Adipose tissue (tissue), 3 donors: ENCODE data around the gene DPF3. TPM values are rescaled to one million over a fixed set of nuclear protein-coding genes. Genes with fewer than 3 reads are reported as not detected.

Source experiments
- H3K27ac ChIP-seq: one replicate; pipeline ENCODE4 v1.5.1; 2013; ENCODE audit warnings: low read depth, low read length
- WGBS, 3 donors: extraction: QIAGEN DNeasy Blood & Tissue Kit; methylation state at CpG; one replicate each; pipeline ENCODE4 v1.1.7; 2013; 5-methylcytosine and 5-hydroxymethylcytosine counted together
- polyA plus RNA-seq, 3 donors: library from polyadenylated mRNA; stranded (reverse); fragments of 200-250 nt; gene quantifications; one replicate each; pipeline ENCODE4 v1.2.3, GENCODE V29; 2013
- donor health status: healthy with polysubstance abuse.
- donor health status: Bipolar disorder and iron deficiency.
- donor health status: healthy.

Gene DPF3
- polyA plus RNA-seq, 3 donors = 0.37 to 0.79 (median 0.41) TPM

DNA sequence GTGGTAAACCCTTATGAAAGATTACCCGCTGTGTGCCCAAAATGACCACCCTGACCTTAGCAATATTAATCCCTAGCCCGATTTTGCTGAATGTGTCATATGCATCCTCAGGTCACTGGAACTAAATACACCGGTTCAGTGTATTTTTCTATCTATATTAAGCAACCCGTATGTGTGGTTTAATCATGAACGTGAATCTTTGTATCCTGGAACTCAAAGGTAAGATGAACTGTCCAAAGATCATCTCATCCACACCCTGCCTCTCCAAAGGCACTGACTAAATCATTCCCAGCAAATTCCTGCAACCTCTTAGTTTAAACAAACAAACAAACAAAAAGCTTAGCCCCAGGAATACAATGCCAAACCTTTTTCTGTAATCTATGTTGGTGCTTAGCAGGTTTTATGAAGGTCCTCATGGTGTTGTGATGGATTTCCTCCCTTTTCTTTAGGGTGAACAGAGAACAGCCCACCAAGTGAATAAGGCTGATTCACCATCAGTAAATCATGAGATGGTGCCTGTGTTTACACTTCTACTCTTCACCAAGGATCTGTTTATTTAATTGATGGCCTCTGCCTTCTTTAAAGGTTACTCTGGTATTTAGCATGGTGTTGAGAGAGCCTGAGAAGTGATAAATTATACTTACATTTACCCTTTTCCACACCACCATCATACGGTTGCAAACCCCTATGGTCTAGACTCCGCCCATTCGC, 298.6 kb downstream of the DPF3 start:
- 87 to 90% (median 88%) methylated on average over 8 of the region's 8 CpGs for WGBS, 3 donors
- no peak overlapping the region for H3K27ac ChIP-seq

DNA sequence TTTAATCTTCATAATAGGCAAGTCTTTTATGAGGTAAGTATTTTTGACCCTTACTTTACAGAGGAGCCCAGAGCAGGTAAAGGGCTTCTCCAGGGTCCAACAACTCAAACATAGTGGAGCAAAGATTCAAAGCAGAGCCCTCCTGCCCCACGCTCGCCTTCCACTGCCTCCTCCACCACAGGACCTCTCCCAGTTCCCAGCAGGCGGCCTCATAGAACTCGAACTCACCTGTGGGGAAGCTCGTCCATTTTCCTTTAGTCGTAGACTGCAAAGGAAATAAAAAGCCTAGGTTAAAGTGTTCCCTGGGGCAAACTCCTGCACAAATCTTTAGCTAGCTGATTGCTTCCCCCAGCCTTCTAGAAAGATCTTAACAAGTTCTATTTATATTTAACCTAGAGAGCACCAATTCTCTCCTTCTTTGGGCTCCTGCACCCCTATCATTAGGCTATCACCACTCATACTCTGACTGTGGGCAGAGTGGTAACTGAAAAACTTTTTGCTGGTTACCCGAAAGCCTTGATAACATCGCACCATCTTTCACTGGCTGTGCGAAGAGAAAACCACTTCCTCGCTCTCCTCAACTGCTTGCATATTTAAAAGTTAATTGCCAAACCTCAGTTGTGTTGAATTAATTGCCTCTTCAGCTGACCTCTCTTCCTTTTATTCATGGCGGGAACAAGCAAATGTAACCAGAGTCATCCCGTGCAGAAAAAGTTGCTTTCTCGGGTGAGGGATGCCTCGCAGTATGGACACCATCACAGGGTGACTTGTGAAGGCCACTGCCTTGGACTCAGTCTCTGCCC, 299.6 kb downstream of the DPF3 start:
- no peak overlapping the region for H3K27ac ChIP-seq
- WGBS, 3 donors = 59 to 81% (median 72%) methylated on average over 14 of the region's 14 CpGs

DNA sequence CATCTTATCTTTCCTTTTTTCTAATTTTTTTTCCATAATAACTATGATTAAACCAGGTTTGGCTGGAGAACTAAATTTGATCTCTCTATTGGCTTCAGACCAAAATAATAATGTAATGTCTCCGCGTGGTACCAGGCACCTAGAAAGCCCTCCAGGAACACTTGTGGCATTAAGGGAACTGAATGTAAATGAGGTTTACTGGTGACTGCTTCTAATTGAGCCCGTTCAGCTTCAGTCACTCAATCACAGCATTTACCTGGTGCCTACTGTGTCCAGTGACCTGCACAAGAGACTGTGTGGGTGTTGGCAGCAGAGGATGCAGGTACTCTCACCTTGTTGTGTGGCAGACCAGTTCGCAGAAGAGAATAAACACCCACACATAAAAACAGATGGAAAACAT, 302.5 kb downstream of the DPF3 start:
- WGBS, 3 donors = 76 to 86% (median 77%) methylated on average over 4 of the region's 4 CpGs
- H3K27ac ChIP-seq = no peak overlapping the region

DNA sequence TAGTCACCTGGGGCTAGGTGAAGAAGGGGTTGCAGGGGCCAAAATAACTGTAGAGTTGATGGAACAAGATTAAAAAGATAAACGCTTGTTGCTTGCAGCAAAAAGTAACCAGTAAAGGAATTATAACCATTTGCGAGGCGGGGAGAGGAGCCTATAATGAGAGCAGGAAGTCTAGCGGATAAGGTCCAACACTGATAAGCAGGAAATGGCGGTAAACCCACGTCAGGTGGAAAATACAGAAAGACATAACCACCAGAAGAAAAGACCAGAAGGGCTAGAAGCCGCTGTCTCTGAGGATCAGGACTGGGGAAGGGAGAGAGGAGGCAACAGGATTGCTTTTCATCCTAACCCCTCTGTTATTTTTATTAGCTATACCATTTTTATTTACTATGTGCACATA, 303.3 kb downstream of the DPF3 start:
- 43 to 74% (median 46%) methylated on average over 7 of the region's 7 CpGs for WGBS, 3 donors
- no peak overlapping the region for H3K27ac ChIP-seq

DNA sequence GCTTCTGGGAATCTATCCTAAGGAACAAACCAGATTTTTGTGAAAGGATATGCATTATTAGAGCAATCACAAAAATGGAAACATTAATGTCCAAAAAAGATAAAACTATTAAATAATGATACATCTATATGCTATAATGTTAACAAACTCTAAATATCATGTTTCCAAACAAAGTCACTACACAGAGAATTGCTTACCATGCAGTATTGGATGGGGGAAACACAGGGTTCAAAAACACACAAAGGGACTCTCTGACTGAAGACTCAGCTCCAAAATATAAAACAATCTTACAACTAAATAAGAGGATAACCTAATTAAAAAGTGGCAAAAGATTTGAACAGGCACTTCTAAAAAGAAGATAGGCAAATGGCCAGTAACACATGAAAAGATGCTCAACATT, 304.2 kb downstream of the DPF3 start:
- no peak overlapping the region for H3K27ac ChIP-seq

DNA sequence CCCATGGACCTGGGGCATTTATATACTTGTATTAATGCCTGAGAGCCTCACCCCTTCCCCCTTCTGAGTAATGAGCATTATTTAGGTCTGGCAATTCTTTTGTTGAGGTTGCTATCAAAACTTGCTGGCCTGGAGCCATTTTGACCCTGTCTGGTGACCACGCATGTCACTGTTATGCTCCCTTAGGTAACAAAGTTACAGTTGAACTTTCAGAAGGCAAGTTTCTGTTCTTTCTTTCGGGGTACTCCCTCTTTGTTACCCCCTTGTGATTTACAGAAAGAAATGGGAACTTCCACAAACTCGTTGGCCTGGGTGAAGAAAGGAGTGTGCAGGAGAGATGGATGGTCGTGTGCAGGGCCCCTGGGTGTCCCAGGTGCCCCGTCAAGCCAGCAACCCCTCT, 305.4 kb downstream of the DPF3 start:
- no peak overlapping the region for H3K27ac ChIP-seq
- 75 to 84% (median 84%) methylated on average over 5 of the region's 5 CpGs for WGBS, 3 donors

DNA sequence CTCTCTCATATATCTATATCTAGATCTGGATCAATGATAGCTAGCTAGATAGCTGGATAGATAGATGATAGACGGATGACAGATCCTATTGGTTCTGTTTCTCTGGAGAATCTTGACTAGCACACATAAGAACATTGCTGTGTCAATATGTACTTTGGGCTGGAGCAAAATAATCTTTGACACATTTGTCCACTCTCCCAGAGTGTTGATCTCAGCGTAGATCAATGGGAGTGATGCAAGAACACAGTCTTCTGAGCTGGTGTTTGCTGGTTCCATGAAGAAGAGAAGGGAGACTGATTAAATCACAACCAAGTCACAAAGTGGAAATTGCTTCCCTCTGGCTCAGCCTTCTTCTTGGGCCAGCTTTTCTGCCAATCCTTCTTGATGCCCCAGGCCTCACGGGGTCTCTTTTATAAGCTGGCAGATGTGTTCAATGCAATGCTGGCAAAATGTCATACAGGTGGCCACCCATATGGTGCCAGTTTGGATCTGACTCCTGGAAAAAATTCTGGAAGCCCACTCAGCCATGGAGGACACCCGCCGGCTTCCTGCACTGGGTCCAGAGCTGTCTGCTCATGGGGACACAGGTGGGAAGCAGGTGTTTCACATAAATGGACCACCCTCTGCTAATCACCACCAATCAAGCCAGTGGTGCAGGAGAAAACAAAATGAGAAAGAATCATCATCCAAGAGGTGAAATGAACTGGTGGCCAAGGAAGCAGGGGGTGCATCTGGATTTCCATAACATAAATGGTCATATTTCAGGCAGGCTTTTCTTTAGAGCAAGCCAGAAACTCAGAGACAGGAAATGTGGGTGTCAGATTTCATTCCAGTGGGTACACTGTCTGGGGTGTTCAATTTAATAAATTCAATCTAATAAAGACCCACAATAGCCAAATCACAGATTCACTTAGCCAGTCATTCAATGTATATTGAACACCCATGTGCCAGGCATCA, 310.3 kb downstream of the DPF3 start:
- whole genome bisulfite sequencing, 3 donors = 57 to 92% (median 90%) methylated on average over 5 of the region's 5 CpGs
- no peak overlapping the region for H3K27ac ChIP-seq

DNA sequence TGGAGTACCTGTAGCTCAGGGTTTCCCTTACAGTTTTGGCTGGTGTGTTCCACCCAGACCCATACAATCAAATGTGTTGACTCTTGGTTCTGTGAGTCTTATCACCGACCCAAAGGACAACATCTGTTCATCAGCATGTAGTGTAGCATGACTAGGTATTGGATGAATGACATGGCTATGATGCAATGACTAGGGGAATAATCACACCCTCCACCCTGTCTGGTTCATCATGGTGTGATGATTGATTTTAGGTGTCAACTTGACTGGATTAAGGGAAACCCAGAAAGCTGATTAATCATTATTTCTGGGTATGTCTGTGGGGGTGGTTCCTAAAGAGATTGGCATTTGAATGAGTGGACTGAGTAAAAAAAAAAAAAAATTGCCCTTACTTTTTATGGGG, 311.3 kb downstream of the DPF3 start:
- WGBS, 3 donors = 50 to 90% (median 87%) methylated on average over 1 of the region's 1 CpG
- H3K27ac ChIP-seq = no peak overlapping the region

DNA sequence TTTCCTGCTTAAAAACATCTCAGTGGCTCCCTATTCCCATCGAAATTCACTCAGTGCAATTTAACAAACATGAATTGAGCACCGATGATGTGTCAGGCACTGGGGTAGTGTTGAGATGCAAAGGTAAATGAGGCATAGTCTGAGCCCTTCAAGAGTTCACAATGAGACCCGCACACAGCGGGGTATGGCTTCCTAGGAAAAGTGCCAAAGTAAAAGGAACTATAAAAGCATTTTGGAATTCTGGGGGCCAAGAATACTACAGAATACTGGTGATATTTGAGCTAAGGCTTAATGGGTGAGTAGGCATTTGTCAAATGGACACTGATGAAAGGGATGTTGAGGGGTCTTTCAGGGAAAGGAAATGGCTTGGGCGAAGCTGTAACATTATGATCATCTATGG, 315.4 kb downstream of the DPF3 start:
- 86 to 87% (median 87%) methylated on average over 5 of the region's 5 CpGs for WGBS, 3 donors
- no peak overlapping the region for H3K27ac ChIP-seq

DNA sequence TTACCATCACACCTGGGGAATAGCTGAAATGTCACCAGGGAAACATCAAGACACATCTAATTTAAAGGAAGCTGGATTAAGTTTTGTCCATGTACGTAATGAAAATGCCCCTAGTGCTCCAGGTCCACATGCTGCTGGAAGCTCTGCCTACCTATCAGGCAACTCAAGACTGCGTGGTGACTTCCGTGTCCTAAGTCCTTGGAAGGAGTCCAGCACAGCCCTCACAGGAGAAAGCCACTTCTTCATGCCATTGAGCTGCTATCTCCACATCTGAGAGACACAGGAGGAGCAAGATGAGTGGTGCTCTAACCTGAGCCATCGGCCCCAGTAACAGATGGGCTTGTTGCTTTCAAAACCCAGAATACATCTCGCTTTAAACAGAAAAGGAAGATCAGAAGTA, 316.4 kb downstream of the DPF3 start:
- WGBS, 3 donors = 64 to 78% (median 68%) methylated on average over 5 of the region's 5 CpGs

DNA sequence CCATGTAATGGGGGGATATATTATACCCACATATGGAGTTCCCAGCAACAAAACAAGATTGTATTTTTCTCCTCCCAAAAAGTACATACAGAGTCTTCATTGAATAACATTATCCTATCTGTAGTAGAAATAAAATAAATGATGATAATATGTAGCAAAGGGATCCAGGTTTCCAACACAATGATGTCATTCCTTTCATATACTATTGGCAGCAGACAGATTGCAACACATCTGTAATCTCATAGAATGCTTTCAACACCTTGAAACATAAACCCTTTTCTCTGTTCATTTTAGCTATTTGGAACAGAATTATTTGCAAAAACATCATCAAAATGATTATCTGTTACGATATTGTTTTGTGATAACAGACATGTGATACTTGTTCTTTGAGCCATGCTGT, 317.6 kb downstream of the DPF3 start:
- no peak overlapping the region for H3K27ac ChIP-seq
- 82 to 95% (median 94%) methylated on average over 1 of the region's 1 CpG for WGBS, 3 donors

More for the DNA sequence above, 316.4 kb downstream of the DPF3 start:
- H3K27ac ChIP-seq = no peak overlapping the region

DNA sequence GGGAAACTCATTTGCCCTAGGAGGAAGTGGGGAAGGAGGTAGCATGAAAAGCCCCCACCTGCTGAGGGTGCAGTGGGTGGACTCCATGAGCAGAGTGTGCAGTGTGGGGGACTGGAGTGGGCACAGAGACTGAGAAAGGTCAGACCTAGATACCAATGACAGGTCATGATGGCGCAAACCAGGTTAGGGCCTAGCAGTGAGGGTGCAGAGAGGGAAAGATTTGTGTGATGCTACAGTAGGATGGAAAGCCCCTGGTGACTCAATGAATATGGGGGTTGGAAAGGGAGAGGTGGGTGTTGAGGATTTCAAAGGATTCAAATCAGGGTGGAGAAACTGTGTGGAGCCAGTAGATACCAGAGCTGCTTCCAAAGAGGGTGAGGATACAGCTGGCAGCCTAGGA, 319.2 kb downstream of the DPF3 start:
- 95 to 96% (median 96%) methylated on average over 1 of the region's 1 CpG for WGBS, 3 donors
- no peak overlapping the region for H3K27ac ChIP-seq

DNA sequence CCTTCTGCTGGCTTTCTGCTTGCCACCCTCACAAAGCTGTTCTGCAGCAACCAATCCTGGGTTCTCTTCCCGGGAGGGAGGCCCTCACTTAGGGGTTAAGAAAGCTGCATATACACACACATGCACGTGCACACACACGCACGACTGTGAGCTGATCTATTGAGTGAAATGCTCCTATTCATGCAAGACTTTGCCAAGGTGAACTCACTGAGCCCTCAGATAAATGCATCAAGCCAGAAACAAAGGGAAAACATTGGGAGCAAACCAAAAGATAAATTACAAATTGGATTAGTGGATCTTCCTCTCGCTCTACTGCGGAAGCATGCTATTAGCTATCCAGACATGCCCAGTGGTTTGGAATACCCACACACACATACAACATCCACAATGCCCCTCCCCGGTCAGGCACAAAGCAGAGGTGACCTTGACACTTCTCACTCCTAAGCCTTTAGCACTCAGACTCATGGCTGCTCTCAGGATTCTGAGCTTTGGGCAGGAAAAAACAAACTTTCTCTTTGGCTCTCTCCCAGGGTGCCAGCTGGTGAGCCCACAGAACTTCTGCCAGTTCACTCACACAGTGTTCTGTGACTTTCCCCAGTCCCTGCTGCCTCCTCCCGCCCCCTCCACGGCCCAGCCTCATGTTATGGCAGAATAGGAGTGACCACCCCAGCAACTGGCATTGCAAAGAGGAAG, 320.0 kb downstream of the DPF3 start:
- H3K27ac ChIP-seq = no peak overlapping the region
- WGBS, 3 donors = 31 to 77% (median 72%) methylated on average over 9 of the region's 9 CpGs

Other genes with a start within 250 kb of the DPF3 start
- gene DCAF4, start 32.4 kb upstream of the DPF3 start, polyA plus RNA-seq = 10 to 100 TPM in 1 of 3 donors, 1 to 10 TPM in 2; 2.8 to 13.2 (median 8.0) TPM
- 1 to 10 TPM; 4.9 to 7.5 (median 6.7) TPM for gene ZFYVE1, start 133.0 kb upstream of the DPF3 start, polyA plus RNA-seq
- gene RBM25, start 164.4 kb upstream of the DPF3 start, polyA plus RNA-seq = 10 to 100 TPM; 15.6 to 29.7 (median 23.8) TPM
- gene PSEN1, start 242.4 kb upstream of the DPF3 start, polyA plus RNA-seq = 10 to 100 TPM; 10.2 to 21.1 (median 14.2) TPM